Brain microvascular endothelial cell (primary cell): ENCODE measurements around the gene NIPAL3.

Experiments
- DNase-seq: peaks from one replicate; pipeline ENCODE4 v3.0.0-alpha.2; 2020
- H3K27ac ChIP-seq: fragments of 250-450 bp; sonication (Bioruptor Pico); 2 replicates; pipeline ENCODE4 v1.5.1; 2020; ENCODE audit warnings: mild to moderate bottlenecking, moderate library complexity
- H3K27me3 ChIP-seq: fragments of 250-450 bp; sonication (Bioruptor Pico); replicated peaks from 2 replicates; pipeline ENCODE4 v1.5.1; 2020; ENCODE audit warnings: mild to moderate bottlenecking
- H3K36me3 ChIP-seq: fragments of 250-450 bp; sonication (Bioruptor Pico); replicated peaks from 2 replicates; pipeline ENCODE4 v1.5.1; 2020; ENCODE audit warnings: mild to moderate bottlenecking
- H3K4me3 ChIP-seq: 2 replicates; pipeline ENCODE4 v1.5.1; 2011; ENCODE audit warnings: low read depth, mild to moderate bottlenecking, control low read depth, low read length, moderate library complexity
- CTCF ChIP-seq: IDR thresholded peaks from 2 replicates; pipeline ENCODE4 v1.5.1; 2011; ENCODE audit warnings: low read depth, mild to moderate bottlenecking, moderate library complexity, low read length, control low read depth, inconsistent platforms; ENCODE audit errors: missing control alignments
- in situ Hi-C: cut with HindIII; loops from 2 replicates; pipeline ENCODE4 v1.10.0; 2017; ENCODE audit warnings: low sequenced_read_pairs, low pct_ligation_motif_present

The NIPAL3 gene

GRCh38 chr1:24450316-24450715, 34.7 kb downstream of the NIPAL3 start:
- TF ChIP-seq CTCF = no peak
- H3K27me3 ChIP-seq = no peaks in the 10 kb centered on the region
- peaks cover 3% of the 10 kb centered on the region for H3K36me3 ChIP-seq
- in situ Hi-C loops = no loop called here
- no peak for DNase-seq
- no peak overlapping the region for H3K27ac ChIP-seq
- no peak overlapping the region for H3K4me3 ChIP-seq

- Histone ChIP-seq H3K27ac (no peak overlapping the region), H3K36me3 (peaks cover 3% of the 10 kb centered on the region), H3K4me3 (no peak overlapping the region), H3K27me3 (no peaks in the 10 kb centered on the region)
- no peak for DNase-seq
- in situ Hi-C loops = no loop called here
- no peak for TF ChIP-seq CTCF
Observed at GRCh38 chr1:24450857-24451397, 35.3 kb downstream of the NIPAL3 start.

- Histone ChIP-seq H3K27ac (no peak overlapping the region), H3K36me3 (peaks cover 6% of the 10 kb centered on the region), H3K4me3 (no peak overlapping the region), H3K27me3 (no peaks in the 10 kb centered on the region)
- no peak for DNase-seq
- in situ Hi-C loops = no loop called here
- no peak for TF ChIP-seq CTCF
Observed at GRCh38 chr1:24451746-24452145, 36.1 kb downstream of the NIPAL3 start.

GRCh38 chr1:24452922-24453485, 37.4 kb downstream of the NIPAL3 start:
- no peak overlapping the region for H3K27ac ChIP-seq
- H3K4me3 ChIP-seq = no peak overlapping the region
- no peak for DNase-seq
- H3K36me3 ChIP-seq = peaks cover 6% of the 10 kb centered on the region
- H3K27me3 ChIP-seq = no peaks in the 10 kb centered on the region
- in situ Hi-C loops = no loop called here
- no peak for TF ChIP-seq CTCF

- no peak for DNase-seq
- Histone ChIP-seq H3K4me3 (no peak overlapping the region), H3K27me3 (no peaks in the 10 kb centered on the region), H3K36me3 (peaks cover 2% of the 10 kb centered on the region), H3K27ac (no peak overlapping the region)
- no peak for TF ChIP-seq CTCF
- in situ Hi-C loops = no loop called here
Observed at GRCh38 chr1:24454673-24455072, 39.1 kb downstream of the NIPAL3 start.

GRCh38 chr1:24455272-24455671, 39.7 kb downstream of the NIPAL3 start:
- no peaks in the 10 kb centered on the region for H3K27me3 ChIP-seq
- H3K27ac ChIP-seq = no peak overlapping the region
- no peak for TF ChIP-seq CTCF
- H3K4me3 ChIP-seq = no peak overlapping the region
- H3K36me3 ChIP-seq = peaks cover 2% of the 10 kb centered on the region
- DNase-seq = no peak
- in situ Hi-C loops = no loop called here
